ENCODE results near the gene MSH2.

The MSH2 gene

GRCh38 chr2:47521666-47522285 is 118.8 kb downstream of the MSH2 start:
- DNase-seq (peak in 1 of 2 donors; percentile 3), ATAC-seq (no peak)
- H3K27ac Mint-ChIP-seq = peak overlapping the region in 1 of 2 donors; percentile 97
- peaks cover 27% of the 10 kb centered on the region for H3K4me1 Mint-ChIP-seq
- no peaks in the 10 kb centered on the region for H3K9me3 Mint-ChIP-seq
- H3K27me3 Mint-ChIP-seq = no peaks in the 10 kb centered on the region
- peak overlapping the region; percentile 93 to 97 for H3K4me3 Mint-ChIP-seq

GRCh38 chr2:47525167-47525566 is 122.2 kb downstream of the MSH2 start:
- no peak for DNase-seq
- no peak for ATAC-seq
- no peak overlapping the region for H3K27ac Mint-ChIP-seq
- H3K4me1 Mint-ChIP-seq = peaks cover 9% of the 10 kb centered on the region
- no peak overlapping the region for H3K4me3 Mint-ChIP-seq
- H3K27me3 Mint-ChIP-seq = no peaks in the 10 kb centered on the region
- H3K9me3 Mint-ChIP-seq = no peaks in the 10 kb centered on the region

GRCh38 chr2:47528455-47528854 is 125.5 kb downstream of the MSH2 start:
- H3K9me3 Mint-ChIP-seq = no peaks in the 10 kb centered on the region
- DNase-seq (no peak), ATAC-seq (no peak)
- no peak overlapping the region for H3K27ac Mint-ChIP-seq
- no peaks in the 10 kb centered on the region for H3K27me3 Mint-ChIP-seq
- H3K4me1 Mint-ChIP-seq = no peaks in the 10 kb centered on the region
- no peak overlapping the region for H3K4me3 Mint-ChIP-seq

GRCh38 chr2:47528874-47529273 is 125.9 kb downstream of the MSH2 start:
- DNase-seq = no peak
- H3K9me3 Mint-ChIP-seq = no peaks in the 10 kb centered on the region
- H3K4me1 Mint-ChIP-seq = no peaks in the 10 kb centered on the region
- no peaks in the 10 kb centered on the region for H3K27me3 Mint-ChIP-seq
- no peak overlapping the region for H3K4me3 Mint-ChIP-seq
- ATAC-seq = no peak
- H3K27ac Mint-ChIP-seq = no peak overlapping the region

GRCh38 chr2:47530105-47530760 is 127.3 kb downstream of the MSH2 start:
- H3K4me1 Mint-ChIP-seq = no peaks in the 10 kb centered on the region
- no peak for DNase-seq
- no peak for ATAC-seq
- H3K27me3 Mint-ChIP-seq = no peaks in the 10 kb centered on the region
- H3K9me3 Mint-ChIP-seq = no peaks in the 10 kb centered on the region
- H3K27ac Mint-ChIP-seq = peak overlapping the region; percentile 21 to 23
- H3K4me3 Mint-ChIP-seq = no peak overlapping the region

- Mint-ChIP-seq H3K27ac (no peak overlapping the region), H3K27me3 (no peaks in the 10 kb centered on the region), H3K9me3 (no peaks in the 10 kb centered on the region), H3K4me3 (no peak overlapping the region), H3K4me1 (no peaks in the 10 kb centered on the region)
- DNase-seq (no peak), ATAC-seq (no peak)
Observed at GRCh38 chr2:47531378-47532042, 128.6 kb downstream of the MSH2 start.
